SK-N-MC (cell line): ENCODE measurements around the gene LSM12.

Experiments
- EZH2 ChIP-seq: fragments of 200-600 bp; sonication (generic); IDR thresholded peaks from one replicate; pipeline ENCODE4 v1.6.1; 2017; ENCODE audit warnings: antibody characterized with exemption
- FOXP2 ChIP-seq: optimal IDR thresholded peaks from 2 replicates; pipeline ENCODE3; 2011; ENCODE audit warnings: mild to moderate bottlenecking, moderate library complexity; ENCODE audit not compliant: insufficient read depth; ENCODE audit errors: extremely low read length, control extremely low read depth
- POLR2AphosphoS5 ChIP-seq: IDR thresholded peaks from 2 replicates; pipeline ENCODE4 v1.6.1; 2012; ENCODE audit warnings: mild to moderate bottlenecking, low read depth, low read length, borderline replicate concordance

GRCh38 chr17:44039829-44040635 lies 26.4 kb downstream of the LSM12 start:
- TF ChIP-seq EZH2 (no peak), POLR2AphosphoS5 (no peak), FOXP2 (no peak)
